Fibroblast of skin of left quadriceps (primary cell): Measurements from ENCODE around the gene IL6R.

Source experiments
- DNase-seq, 2 experiments: peaks; one replicate each; pipeline ENCODE4 v3.0.0-alpha.2; 2013; ENCODE audit warnings: low read depth in 2 of 2

The IL6R gene

DNA sequence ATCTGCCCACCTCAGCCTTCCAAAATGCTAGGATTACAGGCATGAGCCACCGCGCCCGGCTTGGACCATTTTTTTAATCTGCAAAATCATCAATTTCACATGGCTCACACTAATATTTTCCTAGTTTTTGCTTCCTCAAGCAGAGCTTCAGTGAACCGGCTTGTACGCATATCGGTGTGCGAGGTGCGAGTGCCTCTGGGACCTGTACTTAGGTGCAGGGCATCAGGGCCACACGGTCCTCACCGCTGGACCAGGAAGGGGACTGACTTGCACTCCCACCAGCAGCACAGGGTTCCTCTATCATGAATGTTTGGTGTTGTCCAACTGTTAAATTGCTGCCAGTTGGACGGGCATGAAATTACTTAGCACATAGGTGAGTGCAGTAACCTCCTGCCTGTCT, 112.5 kb downstream of the IL6R start:
- DNase-seq, result no peak
